ENCODE data around the gene GRSF1.

GRCh38 chr4:70842761-70843435, 3.2 kb upstream of the GRSF1 start:
- TF ChIP-seq SNAI2 (CRISPR knock-in tag; IDR thresholded peaks at IDR 0.05), result no peak
- no peak for TF ChIP-seq ZFP3 (CRISPR knock-in tag; IDR thresholded peaks at IDR 0.05)
- no peak for TF ChIP-seq ZC3H10 (CRISPR knock-in tag; IDR thresholded peaks at IDR 0.05)
- no peak for TF ChIP-seq POU6F1 (CRISPR knock-in tag; IDR thresholded peaks at IDR 0.05; ENCODE audit: borderline replicate concordance, low read depth)
- no peak for TF ChIP-seq ZNF565 (CRISPR knock-in tag; conservative IDR thresholded peaks at IDR 0.05; ENCODE audit: low read depth)
- no peak for TF ChIP-seq TOX (CRISPR knock-in tag; IDR thresholded peaks at IDR 0.05; ENCODE audit: borderline replicate concordance)
- TF ChIP-seq, protein P1, sequence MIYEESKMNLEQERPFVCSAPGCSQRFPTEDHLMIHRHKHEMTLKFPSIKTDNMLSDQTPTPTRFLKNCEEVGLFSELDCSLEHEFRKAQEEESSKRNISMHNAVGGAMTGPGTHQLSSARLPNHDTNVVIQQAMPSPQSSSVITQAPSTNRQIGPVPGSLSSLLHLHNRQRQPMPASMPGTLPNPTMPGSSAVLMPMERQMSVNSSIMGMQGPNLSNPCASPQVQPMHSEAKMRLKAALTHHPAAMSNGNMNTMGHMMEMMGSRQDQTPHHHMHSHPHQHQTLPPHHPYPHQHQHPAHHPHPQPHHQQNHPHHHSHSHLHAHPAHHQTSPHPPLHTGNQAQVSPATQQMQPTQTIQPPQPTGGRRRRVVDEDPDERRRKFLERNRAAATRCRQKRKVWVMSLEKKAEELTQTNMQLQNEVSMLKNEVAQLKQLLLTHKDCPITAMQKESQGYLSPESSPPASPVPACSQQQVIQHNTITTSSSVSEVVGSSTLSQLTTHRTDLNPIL (CRISPR knock-in tag; IDR thresholded peaks at IDR 0.05; ENCODE audit: low read depth), result no peak
- TF ChIP-seq GLIS3 (CRISPR knock-in tag; IDR thresholded peaks at IDR 0.05), result no peak

Measured in SK-N-SH treated with all-trans-retinoic acid at 6 μM for 48 hours (cell line).